Fibroblast of skin of back (primary cell): ENCODE data around the gene DENND4C.
"Not testable (repeated sequence)": the region's sequence is repeated elsewhere in the genome, so short reads cannot be mapped to it uniquely, and the experiment has no call there.

Experiments used
- DNase-seq: peaks from one replicate; pipeline ENCODE4 v3.0.0-alpha.2; 2013

The DENND4C gene

GRCh38 chr9:19413456-19413855, 183.0 kb downstream of the DENND4C start:
- DNase-seq: not testable (repeated sequence)

GRCh38 chr9:19416143-19416542, 185.7 kb downstream of the DENND4C start:
- DNase-seq: no peak

GRCh38 chr9:19420877-19421276, 190.4 kb downstream of the DENND4C start:
- DNase-seq: no peak
